Lower leg skin (tissue), 4 donors: ENCODE data around the gene PBX1. TPM values are rescaled to one million over a fixed set of nuclear protein-coding genes. Genes with fewer than 3 reads are reported as not detected.

ENCODE experiments used
- DNase-seq, 2 donors: peaks; one replicate each; pipeline ENCODE4 v3.0.0-alpha.2; 2019; ENCODE audit warnings: low spot score in 2 of 2
- H3K4me3 ChIP-seq: fragments of 200-600 bp; sonication (generic); 2 replicates; pipeline ENCODE4 v1.5.1; 2017; ENCODE audit warnings: mild to moderate bottlenecking, low read depth; ENCODE audit not compliant: poor library complexity, severe bottlenecking
- POLR2A ChIP-seq, 2 donors: fragments of 450-650 bp; IDR thresholded peaks; one replicate each; pipeline ENCODE4 v1.6.1; 2016 to 2017; ENCODE audit warnings: antibody characterized with exemption in 2 of 2, mild to moderate bottlenecking in 1 of 2, moderate library complexity in 1 of 2
- WGBS, 2 donors: methylation state at CpG; one replicate each; pipeline ENCODE4 v1.1.5; 2018; 5-methylcytosine and 5-hydroxymethylcytosine counted together
- intact Hi-C: fragments of 100-400 bp; cut with DNase I; formaldehyde crosslinking; loops from one replicate; pipeline ENCODE4 v1.15.0; 2023; ENCODE audit warnings: low total_unique reads
- total RNA-seq, 4 donors: library from RNA; depleted of rRNA; stranded (reverse); fragments of >200 nt; gene quantifications; one replicate each; pipeline ENCODE4 v1.1.0, GENCODE V29; 2016
- TF ChIP-seq, protein P1 (sequence below), 3 donors: fragments of 450-650 bp; IDR thresholded peaks; one replicate each; pipeline ENCODE4 v1.5.1; 2016; ENCODE audit warnings: antibody characterized with exemption in 3 of 3, mild to moderate bottlenecking in 3 of 3, moderate library complexity in 2 of 3

Gene PBX1
- total RNA-seq, 4 donors from 2014 or later: 10.0 to 24.1 (median 15.4) TPM

GRCh38 chr1:164609089-164609488 is 50.1 kb downstream of the PBX1 start:
- 66 to 85% methylated on average over 3 of the region's 3 CpGs for WGBS, 2 donors
- intact Hi-C loops: no loop called here
- no peak for DNase-seq
- TF ChIP-seq, protein P1, sequence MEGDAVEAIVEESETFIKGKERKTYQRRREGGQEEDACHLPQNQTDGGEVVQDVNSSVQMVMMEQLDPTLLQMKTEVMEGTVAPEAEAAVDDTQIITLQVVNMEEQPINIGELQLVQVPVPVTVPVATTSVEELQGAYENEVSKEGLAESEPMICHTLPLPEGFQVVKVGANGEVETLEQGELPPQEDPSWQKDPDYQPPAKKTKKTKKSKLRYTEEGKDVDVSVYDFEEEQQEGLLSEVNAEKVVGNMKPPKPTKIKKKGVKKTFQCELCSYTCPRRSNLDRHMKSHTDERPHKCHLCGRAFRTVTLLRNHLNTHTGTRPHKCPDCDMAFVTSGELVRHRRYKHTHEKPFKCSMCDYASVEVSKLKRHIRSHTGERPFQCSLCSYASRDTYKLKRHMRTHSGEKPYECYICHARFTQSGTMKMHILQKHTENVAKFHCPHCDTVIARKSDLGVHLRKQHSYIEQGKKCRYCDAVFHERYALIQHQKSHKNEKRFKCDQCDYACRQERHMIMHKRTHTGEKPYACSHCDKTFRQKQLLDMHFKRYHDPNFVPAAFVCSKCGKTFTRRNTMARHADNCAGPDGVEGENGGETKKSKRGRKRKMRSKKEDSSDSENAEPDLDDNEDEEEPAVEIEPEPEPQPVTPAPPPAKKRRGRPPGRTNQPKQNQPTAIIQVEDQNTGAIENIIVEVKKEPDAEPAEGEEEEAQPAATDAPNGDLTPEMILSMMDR (IDR thresholded peaks at IDR 0.05): no peak
- TF ChIP-seq POLR2A (IDR thresholded peaks at IDR 0.05): no peak
- H3K4me3 ChIP-seq: no peak overlapping the region

- WGBS, 2 donors: 76 to 77% methylated on average over 3 of the region's 3 CpGs
- no peak for TF ChIP-seq POLR2A (IDR thresholded peaks at IDR 0.05)
- TF ChIP-seq, protein P1 (IDR thresholded peaks at IDR 0.05): no peak
- DNase-seq: no peak
- H3K4me3 ChIP-seq: no peak overlapping the region
- intact Hi-C loops: no loop called here
Observed at GRCh38 chr1:164610538-164611222, 51.7 kb downstream of the PBX1 start.

DNA sequence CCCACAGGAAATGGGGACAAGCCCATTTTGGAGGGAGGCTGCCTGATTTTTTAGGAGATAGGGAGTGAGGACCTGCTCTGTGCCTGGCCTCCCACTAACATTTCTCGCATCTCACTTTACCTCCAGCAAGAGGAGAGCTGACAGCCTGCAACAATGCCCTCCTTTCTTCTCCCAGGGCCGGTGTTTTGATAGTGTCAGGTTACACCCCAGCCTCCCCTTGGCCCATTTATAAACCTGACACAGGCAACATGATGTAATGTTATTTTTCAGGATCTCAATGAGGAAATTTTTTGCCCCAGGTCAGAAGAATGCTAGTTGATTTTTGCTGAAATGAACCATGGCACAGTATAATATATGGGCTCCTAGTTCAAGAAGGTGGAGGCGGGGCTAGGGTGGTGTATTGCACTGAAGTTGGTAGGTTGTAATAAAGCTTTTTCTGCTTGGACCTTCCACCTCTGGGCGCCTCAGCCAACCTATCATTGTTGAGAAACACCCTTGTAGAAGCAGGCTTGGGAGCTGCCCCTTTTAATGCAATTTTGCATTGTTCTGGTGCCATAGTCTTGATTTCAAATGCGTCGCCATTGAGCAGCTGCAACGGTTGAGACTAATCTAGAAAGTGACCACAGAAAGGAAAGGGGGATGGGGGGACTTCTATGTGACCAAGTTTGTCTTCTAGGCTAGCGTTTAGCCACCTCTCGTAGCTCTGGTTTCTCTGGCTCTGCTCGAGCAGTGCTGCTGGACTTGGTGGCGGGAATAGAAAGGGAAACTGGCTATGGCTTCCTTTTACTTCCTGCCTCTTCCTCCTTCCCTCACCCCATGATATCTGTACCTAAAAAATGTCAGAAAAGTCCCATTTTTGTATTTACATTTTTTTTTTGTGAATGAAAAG is 53.0 kb downstream of the PBX1 start:
- no peak for DNase-seq
- H3K4me3 ChIP-seq: no peak overlapping the region
- no peak for TF ChIP-seq POLR2A (IDR thresholded peaks at IDR 0.05)
- TF ChIP-seq, protein P1 (IDR thresholded peaks at IDR 0.05): no peak
- 69% methylated on average over 11 of the region's 11 CpGs for WGBS, 2 donors
- intact Hi-C loops: no loop called here

DNA sequence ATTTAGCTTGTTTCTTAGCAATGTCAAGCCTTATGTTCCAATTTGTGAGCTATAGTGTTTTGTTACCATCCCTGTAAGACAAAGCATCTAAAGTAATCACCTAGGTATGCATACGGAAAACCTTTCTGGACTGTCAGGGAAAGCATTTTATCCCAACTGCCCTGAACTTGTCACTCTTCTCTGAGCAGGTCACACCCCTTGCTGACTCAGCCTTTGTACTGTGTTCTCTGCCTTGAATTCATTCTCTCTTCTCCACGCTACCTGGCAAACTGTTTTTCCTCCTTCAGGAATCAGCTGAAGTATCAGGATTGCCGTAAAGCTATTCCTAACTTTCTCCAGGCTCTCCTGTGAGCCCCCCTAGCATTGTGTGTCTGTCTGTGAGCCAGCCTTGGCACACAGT is 54.2 kb downstream of the PBX1 start:
- no peak overlapping the region for H3K4me3 ChIP-seq
- TF ChIP-seq POLR2A (IDR thresholded peaks at IDR 0.05): no peak
- TF ChIP-seq, protein P1 (IDR thresholded peaks at IDR 0.05): no peak
- 32 to 44% methylated on average over 3 of the region's 3 CpGs for WGBS, 2 donors
- DNase-seq: no peak
- intact Hi-C loops: no loop called here

- 83 to 85% methylated on average over 6 of the region's 6 CpGs for WGBS, 2 donors
- DNase-seq: no peak
- intact Hi-C loops: no loop called here
- no peak overlapping the region for H3K4me3 ChIP-seq
- TF ChIP-seq, protein P1 (IDR thresholded peaks at IDR 0.05): no peak
- no peak for TF ChIP-seq POLR2A (IDR thresholded peaks at IDR 0.05)
Observed at GRCh38 chr1:164614316-164614715, 55.3 kb downstream of the PBX1 start.
